K562 (cell line): ENCODE measurements around the gene KLHL25. TPM values are rescaled to one million over a fixed set of nuclear protein-coding genes. Genes with fewer than 3 reads are reported as not detected.

Experiments
- ATAC-seq: fragments of 200-7000 bp; cut with Tn5 transposase; 3 replicates; pipeline ENCODE4 v1.9.1; 2020; ENCODE audit warnings: moderate library complexity
- BruUV-seq: library from RNA; stranded (reverse); fragments of 400-500 nt; replicated peaks from 2 replicates; lab custom pipeline; 2021; lab: Mats Ljungman, UMichigan
- CTCF ChIA-PET: fragments of 300-600 bp; formaldehyde crosslinking; extraction: SDS; loops from one replicate; lab custom pipeline; 2021; ENCODE audit warnings: low intra/inter-chr PET ratio; lab: Yijun Ruan, JAX
- POLR2A ChIA-PET: fragments of 300-600, 350-650 bp; sonication (Branson Sonifier 250); formaldehyde crosslinking; extraction: SDS; loops from one replicate; lab custom pipeline; 2021; ENCODE audit warnings: antibody characterized with exemption, inconsistent platforms; lab: Yijun Ruan, JAX
- DNase-seq, 4 experiments: peaks; one replicate each; pipeline versions ENCODE4 v3.0.0 to v3.0.0-alpha.2; 2011 to 2018; ENCODE audit warnings: low spot score in 3 of 4, mixed read lengths in 3 of 4; ENCODE audit errors: extremely low read depth in 1 of 4
- FAIRE-seq: peaks from 2 replicates; lab custom pipeline; 2011; peaks lifted over from hg19 to GRCh38; lab: Jason Lieb, UNC
- H2AFZ ChIP-seq: 2 replicates; pipeline ENCODE4 v1.6.0; 2011; ENCODE audit warnings: low read depth, low read length, control low read depth, inconsistent platforms
- H3K27ac ChIP-seq: fragments of 200-600 bp; 3 replicates; pipeline ENCODE4 v1.8.0; 2011; ENCODE audit warnings: low read depth, mild to moderate bottlenecking, control low read depth, inconsistent platforms, low read length, moderate library complexity, mixed read lengths; ENCODE audit errors: extremely low read depth
- H3K27me3 ChIP-seq, 2 experiments: fragments of 300-600 bp in 1 of 2; 2 replicates in 1 of 2; 3 replicates in 1 of 2; pipeline versions ENCODE4 v1.6.0 to v1.8.0; 2011; ENCODE audit warnings: inconsistent platforms in 2 of 2, low read length in 2 of 2, mild to moderate bottlenecking in 1 of 2, mixed read lengths in 1 of 2, moderate library complexity in 1 of 2; ENCODE audit not compliant: control insufficient read depth in 2 of 2, insufficient read depth in 2 of 2
- H3K36me3 ChIP-seq: fragments of 300-600 bp; 3 replicates; pipeline ENCODE4 v1.8.0; 2011; ENCODE audit warnings: mild to moderate bottlenecking, low read length, inconsistent platforms; ENCODE audit not compliant: control insufficient read depth, insufficient read depth
- H3K4me1 ChIP-seq, 2 experiments: fragments of 200-600 bp in 1 of 2; replicated peaks in 1 of 2; 2 replicates in 1 of 2; 3 replicates in 1 of 2; pipeline versions ENCODE4 v1.5.1 to v1.8.0; 2011; ENCODE audit warnings: inconsistent platforms in 2 of 2, low read length in 2 of 2, mild to moderate bottlenecking in 1 of 2, mixed read lengths in 1 of 2, moderate library complexity in 1 of 2; ENCODE audit not compliant: control insufficient read depth in 2 of 2, insufficient read depth in 2 of 2
- H3K4me2 ChIP-seq: 2 replicates; pipeline ENCODE4 v1.6.1; 2011; ENCODE audit warnings: low read length, control low read depth, inconsistent platforms, mixed read lengths; ENCODE audit not compliant: insufficient read depth
- H3K4me3 ChIP-seq: fragments of 200-600 bp; sonication (generic), shearing (Covaris generic); 2 replicates; pipeline ENCODE4 v1.5.1; 2016; ENCODE audit warnings: control low read depth, inconsistent platforms
- H3K79me2 ChIP-seq: fragments of 200-600 bp; 3 replicates; pipeline ENCODE4 v1.8.0; 2011; ENCODE audit warnings: low read length, inconsistent platforms; ENCODE audit not compliant: control insufficient read depth, insufficient read depth
- H3K9ac ChIP-seq, 2 experiments: 2 replicates each; pipeline versions ENCODE4 v1.6.0 to v1.6.1; 2011; ENCODE audit warnings: low read depth in 2 of 2, low read length in 2 of 2, control low read depth in 1 of 2, inconsistent platforms in 1 of 2, mild to moderate bottlenecking in 1 of 2, mixed read lengths in 1 of 2; ENCODE audit not compliant: insufficient read depth in 1 of 2
- H3K9me1 ChIP-seq: one replicate; pipeline ENCODE4 v1.6.0; 2011; ENCODE audit warnings: inconsistent platforms, mild to moderate bottlenecking, low read length, moderate library complexity; ENCODE audit not compliant: control insufficient read depth, insufficient read depth
- H3K9me3 ChIP-seq: replicated peaks from 2 replicates; pipeline ENCODE4 v1.5.1; 2011; ENCODE audit warnings: low read depth, low read length, inconsistent platforms; ENCODE audit not compliant: control insufficient read depth, insufficient read depth
- H4K20me1 ChIP-seq: replicated peaks from 2 replicates; pipeline ENCODE4 v1.6.1; 2011; ENCODE audit warnings: low read length, inconsistent platforms, mixed read lengths; ENCODE audit not compliant: control insufficient read depth, insufficient read depth
- DPF2 ChIP-seq: fragments of 450-650 bp; IDR thresholded peaks from 2 replicates; pipeline ENCODE4 v1.6.1; 2016
- MAZ ChIP-seq, 2 experiments: fragments of 450-650 bp in 1 of 2; sonication (generic) in 1 of 2; formaldehyde crosslinking; IDR thresholded peaks in 1 of 2; conservative IDR thresholded peaks in 1 of 2; 2 replicates each; pipeline versions ENCODE4 v1.4.0 to v1.5.0; 2020; ENCODE audit warnings: mild to moderate bottlenecking in 1 of 2, missing genetic modification reagents in 1 of 2
- MCM5 ChIP-seq: fragments of 450-650 bp; IDR thresholded peaks from 2 replicates; pipeline ENCODE4 v1.6.1; 2016; ENCODE audit warnings: low read depth
- SREBF1 ChIP-seq: fragments of 150-350 bp; IDR thresholded peaks from 2 replicates; pipeline ENCODE4 v1.6.1; 2014; ENCODE audit warnings: antibody characterized with exemption, low read depth, low read length, borderline replicate concordance
- U2AF1 ChIP-seq: fragments of 200-400 bp; formaldehyde crosslinking; optimal IDR thresholded peaks from 2 replicates; pipeline ENCODE3; 2017; ENCODE audit warnings: mild to moderate bottlenecking, low read depth, low read length, moderate library complexity
- ZNF551 ChIP-seq: fragments of 250-450 bp; sonication (Bioruptor Pico); IDR thresholded peaks from 2 replicates; pipeline ENCODE4 v1.5.0; 2021; ENCODE audit warnings: mild to moderate bottlenecking, moderate library complexity
- ZNF695 ChIP-seq: fragments of 450-650 bp; formaldehyde crosslinking; IDR thresholded peaks from 2 replicates; pipeline ENCODE4 v1.4.0; 2020; ENCODE audit warnings: mild to moderate bottlenecking, moderate library complexity
- WGBS: fragments of 100-300 bp; shearing (Covaris generic); methylation state at CpG from one replicate; pipeline ENCODE4 v1.1.6; 2016; ENCODE audit warnings: low coverage, mixed read lengths; ENCODE audit not compliant: insufficient coverage; ENCODE audit errors: missing lambda C conversion rate; 5-methylcytosine and 5-hydroxymethylcytosine counted together
- in situ Hi-C: fragments of 300-500 bp; cut with MboI; formaldehyde crosslinking; loops from 4 replicates; pipeline ENCODE4 v1.15.0; 2018; ENCODE audit warnings: inconsistent platforms, mixed read lengths
- intact Hi-C: fragments of 100-400 bp; cut with micrococcal nuclease; formaldehyde crosslinking; loops from 2 replicates; pipeline ENCODE4 v1.14.2; 2022
- polyA plus RNA-seq, 8 experiments: library from polyadenylated mRNA; depleted of rRNA in 4 of 8; stranded (reverse) in 5 of 8; unstranded in 3 of 8; fragments of >200 nt; fragmentation: Nextera tagmentation in 2 of 8; fragmentation: Illumina TruSeq in 1 of 8; extraction: Ambion mirVana in 2 of 8; extraction: Trizol in 1 of 8; gene quantifications; 2 replicates each; pipeline versions ENCODE4 v1.2.1 to v1.2.3, GENCODE V29; 2011 to 2014; ENCODE audit warnings: inconsistent platforms in 1 of 8, missing spikeins in 1 of 8
- total RNA-seq, 7 experiments: library from RNA; depleted of rRNA in 6 of 7; stranded (reverse); fragments of >200 nt in 6 of 7; fragmentation: Illumina TruSeq in 2 of 7; extraction: Trizol in 2 of 7; gene quantifications; 2 replicates each; pipeline versions ENCODE4 v1.2.1 to v1.2.3, GENCODE V29; 2011 to 2021; ENCODE audit warnings: low replicate concordance in 1 of 7
- TF ChIP-seq, protein P1 (sequence below): IDR thresholded peaks from 2 replicates; pipeline ENCODE4 v1.6.1; 2016; ENCODE audit warnings: missing genetic modification characterization, missing compliant biosample characterization

KLHL25 gene
- total and polyA plus RNA-seq, 9 of the 15 experiments (the other 6 are each of a cell fraction or from before 2014, with no cell fraction given) = 0.04 to 0.14 (median 0.10) TPM; not detected in 3

DNA sequence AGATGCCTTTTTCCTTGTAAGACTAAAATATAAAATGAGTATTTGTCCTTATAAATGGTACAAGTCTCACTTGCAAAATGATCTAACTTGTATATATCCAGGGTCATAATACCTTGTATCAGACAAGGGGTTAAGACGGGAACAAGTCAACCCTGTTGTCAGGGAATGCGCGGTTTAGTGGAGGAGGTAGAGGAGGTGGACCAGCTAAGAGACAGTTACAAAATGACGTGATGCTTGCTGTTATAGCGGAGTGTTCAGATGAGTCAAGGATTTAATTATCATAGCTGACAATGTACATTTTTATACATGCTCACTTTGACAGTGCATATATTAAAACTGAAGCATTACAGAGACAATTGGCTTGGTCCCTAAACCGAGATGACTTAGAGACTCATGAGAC, 26.8 kb upstream of the KLHL25 start:
- Histone ChIP-seq H3K27me3 (peaks cover 0 to 4% of the 10 kb centered on the region in 2 experiments; a peak in 2 of 5 replicates), H3K9me3 (no peaks in the 10 kb centered on the region), H3K4me2 (no peak overlapping the region), H3K4me3 (no peak overlapping the region), H3K27ac (no peak overlapping the region), H3K36me3 (no peaks in the 10 kb centered on the region), H3K4me1 (no peaks in the 10 kb centered on the region), H3K9me1 (no peaks in the 10 kb centered on the region), H4K20me1 (no peaks in the 10 kb centered on the region), H3K79me2 (no peaks in the 10 kb centered on the region), H2AFZ (no peak overlapping the region), H3K9ac (no peak overlapping the region)
- ChIA-PET POLR2A (no interaction called here), CTCF (no interaction called here)
- ATAC-seq (no peak), DNase-seq (no peak), FAIRE-seq (no peak)
- 0% methylated on average over 6 of the region's 6 CpGs for WGBS
- in situ Hi-C loops (no loop called here), intact Hi-C loops (no loop called here)
- no TSS peak for BruUV-seq
- TF ChIP-seq MAZ (CRISPR knock-in tag; conservative IDR thresholded peaks at IDR 0.05 in 1 of 2, IDR thresholded peaks at IDR 0.05 in 1 of 2) (no peak), U2AF1 (no peak), ZNF695 (CRISPR knock-in tag) (no peak), DPF2 (no peak), ZNF551 (CRISPR knock-in tag) (no peak), MCM5 (no peak), SREBF1 (no peak)
- TF ChIP-seq, protein P1, sequence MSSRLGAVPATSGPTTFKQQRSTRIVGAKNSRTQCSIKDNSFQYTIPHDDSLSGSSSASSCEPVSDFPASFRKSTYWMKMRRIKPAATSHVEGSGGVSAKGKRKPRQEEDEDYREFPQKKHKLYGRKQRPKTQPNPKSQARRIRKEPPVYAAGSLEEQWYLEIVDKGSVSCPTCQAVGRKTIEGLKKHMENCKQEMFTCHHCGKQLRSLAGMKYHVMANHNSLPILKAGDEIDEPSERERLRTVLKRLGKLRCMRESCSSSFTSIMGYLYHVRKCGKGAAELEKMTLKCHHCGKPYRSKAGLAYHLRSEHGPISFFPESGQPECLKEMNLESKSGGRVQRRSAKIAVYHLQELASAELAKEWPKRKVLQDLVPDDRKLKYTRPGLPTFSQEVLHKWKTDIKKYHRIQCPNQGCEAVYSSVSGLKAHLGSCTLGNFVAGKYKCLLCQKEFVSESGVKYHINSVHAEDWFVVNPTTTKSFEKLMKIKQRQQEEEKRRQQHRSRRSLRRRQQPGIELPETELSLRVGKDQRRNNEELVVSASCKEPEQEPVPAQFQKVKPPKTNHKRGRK (tag) = no peak
